Upper lobe of left lung (tissue), 4 donors: ENCODE results near the gene GLI3.

Experiments
- EP300 ChIP-seq, 4 donors: sonication (generic); formaldehyde crosslinking; IDR thresholded peaks; one replicate each; pipeline ENCODE4 v1.5.1; 2017; ENCODE audit warnings: antibody characterized with exemption in 4 of 4, control low read depth in 2 of 4
- TF ChIP-seq, protein P1 (sequence below), 6 experiments: fragments of 450-650 bp in 4 of 6; fragments of 200-600 bp in 2 of 6; sonication (generic) in 2 of 6; IDR thresholded peaks; one replicate each; pipeline ENCODE4 v1.5.1; 2016 to 2019; ENCODE audit warnings: antibody characterized with exemption in 6 of 6

DNA sequence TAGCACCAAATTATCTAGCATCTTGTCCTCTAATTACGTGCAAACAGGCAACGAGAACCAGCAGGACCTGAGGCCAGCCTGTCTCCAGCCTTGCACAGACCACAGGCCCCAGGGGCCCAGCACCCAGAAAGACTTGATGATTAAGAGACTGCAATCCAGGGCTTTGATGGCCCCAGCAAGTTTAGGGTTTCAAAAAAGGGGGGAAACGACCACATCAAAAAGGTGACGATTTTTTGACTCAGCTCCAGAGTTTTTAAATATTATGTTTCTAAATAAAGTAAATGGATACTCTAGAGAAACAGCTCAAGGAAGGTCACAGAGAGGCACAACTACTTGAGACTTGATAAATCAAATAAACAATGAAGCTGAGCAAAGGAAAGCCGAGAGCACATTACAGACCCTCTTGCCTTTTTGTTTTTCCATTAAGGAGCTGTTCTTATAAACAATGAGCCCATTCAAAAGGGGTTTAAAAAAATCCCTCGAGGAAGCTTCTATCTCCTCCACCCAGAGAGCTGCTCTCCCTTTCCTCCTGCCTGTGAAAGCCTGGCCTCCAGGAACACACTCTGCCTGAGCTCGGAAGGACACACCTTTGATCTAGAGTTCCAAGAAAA lies 44.1 kb downstream of the GLI3 start:
- TF ChIP-seq EP300 (IDR thresholded peaks at IDR 0.05), result no peak
- TF ChIP-seq, protein P1, sequence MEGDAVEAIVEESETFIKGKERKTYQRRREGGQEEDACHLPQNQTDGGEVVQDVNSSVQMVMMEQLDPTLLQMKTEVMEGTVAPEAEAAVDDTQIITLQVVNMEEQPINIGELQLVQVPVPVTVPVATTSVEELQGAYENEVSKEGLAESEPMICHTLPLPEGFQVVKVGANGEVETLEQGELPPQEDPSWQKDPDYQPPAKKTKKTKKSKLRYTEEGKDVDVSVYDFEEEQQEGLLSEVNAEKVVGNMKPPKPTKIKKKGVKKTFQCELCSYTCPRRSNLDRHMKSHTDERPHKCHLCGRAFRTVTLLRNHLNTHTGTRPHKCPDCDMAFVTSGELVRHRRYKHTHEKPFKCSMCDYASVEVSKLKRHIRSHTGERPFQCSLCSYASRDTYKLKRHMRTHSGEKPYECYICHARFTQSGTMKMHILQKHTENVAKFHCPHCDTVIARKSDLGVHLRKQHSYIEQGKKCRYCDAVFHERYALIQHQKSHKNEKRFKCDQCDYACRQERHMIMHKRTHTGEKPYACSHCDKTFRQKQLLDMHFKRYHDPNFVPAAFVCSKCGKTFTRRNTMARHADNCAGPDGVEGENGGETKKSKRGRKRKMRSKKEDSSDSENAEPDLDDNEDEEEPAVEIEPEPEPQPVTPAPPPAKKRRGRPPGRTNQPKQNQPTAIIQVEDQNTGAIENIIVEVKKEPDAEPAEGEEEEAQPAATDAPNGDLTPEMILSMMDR (IDR thresholded peaks at IDR 0.05), result no peak
